HUES48 (cell line): ENCODE measurements around the gene AAGAB.
"Not testable (repeated sequence)": the region's sequence is repeated elsewhere in the genome, so short reads cannot be mapped to it uniquely, and the experiment has no call there.

ENCODE experiments used
- H3K27ac ChIP-seq: one replicate; pipeline ENCODE4 v1.7.0; 2013; ENCODE audit warnings: low read depth, low read length, inconsistent platforms
- H3K27me3 ChIP-seq: 2 replicates; pipeline ENCODE4 v1.6.1; 2013; ENCODE audit warnings: mild to moderate bottlenecking, low read length; ENCODE audit not compliant: control insufficient read depth, insufficient read depth
- H3K36me3 ChIP-seq: 2 replicates; pipeline ENCODE4 v1.6.1; 2013; ENCODE audit warnings: low read length; ENCODE audit not compliant: control insufficient read depth, insufficient read depth
- H3K4me1 ChIP-seq: 2 replicates; pipeline ENCODE4 v1.6.1; 2013; ENCODE audit warnings: mild to moderate bottlenecking, low read length; ENCODE audit not compliant: control insufficient read depth, insufficient read depth
- H3K4me3 ChIP-seq: 2 replicates; pipeline ENCODE4 v1.5.1; 2013; ENCODE audit warnings: mild to moderate bottlenecking, low read depth, low read length
- H3K9ac ChIP-seq: 2 replicates; pipeline ENCODE4 v1.6.1; 2013; ENCODE audit warnings: mild to moderate bottlenecking, low read depth, low read length, moderate library complexity
- H3K9me3 ChIP-seq: 2 replicates; pipeline ENCODE4 v1.6.1; 2013; ENCODE audit warnings: low read length; ENCODE audit not compliant: control insufficient read depth, insufficient read depth

Gene AAGAB

GRCh38 chr15:67158367-67158766 is 96.1 kb downstream of the AAGAB start:
- H3K9ac ChIP-seq: no peak overlapping the region
- no peaks in the 10 kb centered on the region for H3K9me3 ChIP-seq
- no peaks in the 10 kb centered on the region for H3K4me1 ChIP-seq
- H3K27ac ChIP-seq: no peak overlapping the region
- no peaks in the 10 kb centered on the region for H3K27me3 ChIP-seq
- H3K4me3 ChIP-seq: no peak overlapping the region
- H3K36me3 ChIP-seq: no peaks in the 10 kb centered on the region

- Histone ChIP-seq H3K36me3 (no peaks in the 10 kb centered on the region), H3K9me3 (no peaks in the 10 kb centered on the region), H3K27me3 (no peaks in the 10 kb centered on the region), H3K4me3 (no peak overlapping the region), H3K4me1 (peaks cover 6% of the 10 kb centered on the region), H3K27ac (no peak overlapping the region), H3K9ac (no peak overlapping the region)
These were observed 96.8 kb downstream of the AAGAB start for GRCh38 chr15:67157521-67158252.

DNA sequence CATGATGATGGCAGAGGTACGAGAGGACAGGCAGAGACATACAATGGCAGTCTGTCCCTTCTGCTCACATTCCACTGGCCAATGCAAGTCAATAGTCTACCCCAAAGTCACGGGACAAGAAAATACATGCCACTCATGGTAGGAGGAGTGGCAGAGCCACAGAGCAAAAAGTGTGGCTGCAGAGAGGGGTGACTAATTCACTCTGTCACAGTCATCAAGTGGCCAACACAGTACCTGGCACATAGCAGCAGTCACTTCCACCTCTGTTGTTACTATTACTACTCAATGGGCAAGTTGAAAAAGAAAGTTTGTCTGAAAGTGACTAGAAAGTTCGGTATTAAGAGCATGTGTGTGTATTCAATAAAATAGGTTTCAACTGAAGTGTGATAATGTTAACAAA is 97.6 kb downstream of the AAGAB start:
- H3K27ac ChIP-seq: no peak overlapping the region
- H3K9ac ChIP-seq: no peak overlapping the region
- H3K4me3 ChIP-seq: no peak overlapping the region
- no peaks in the 10 kb centered on the region for H3K27me3 ChIP-seq
- H3K9me3 ChIP-seq: no peaks in the 10 kb centered on the region
- H3K4me1 ChIP-seq: peaks cover 12% of the 10 kb centered on the region
- no peaks in the 10 kb centered on the region for H3K36me3 ChIP-seq

GRCh38 chr15:67156426-67156825 is 98.0 kb downstream of the AAGAB start:
- H3K4me3 ChIP-seq: no peak overlapping the region
- no peaks in the 10 kb centered on the region for H3K9me3 ChIP-seq
- no peak overlapping the region for H3K27ac ChIP-seq
- peaks cover 12% of the 10 kb centered on the region for H3K4me1 ChIP-seq
- H3K27me3 ChIP-seq: no peaks in the 10 kb centered on the region
- no peaks in the 10 kb centered on the region for H3K36me3 ChIP-seq
- no peak overlapping the region for H3K9ac ChIP-seq

GRCh38 chr15:67154249-67154648 is 100.2 kb downstream of the AAGAB start:
- Histone ChIP-seq H3K9ac (no peak overlapping the region), H3K27me3 (no peaks in the 10 kb centered on the region), H3K9me3 (no peaks in the 10 kb centered on the region), H3K27ac (no peak overlapping the region), H3K4me3 (no peak overlapping the region), H3K4me1 (peaks cover 25% of the 10 kb centered on the region), H3K36me3 (no peaks in the 10 kb centered on the region)

DNA sequence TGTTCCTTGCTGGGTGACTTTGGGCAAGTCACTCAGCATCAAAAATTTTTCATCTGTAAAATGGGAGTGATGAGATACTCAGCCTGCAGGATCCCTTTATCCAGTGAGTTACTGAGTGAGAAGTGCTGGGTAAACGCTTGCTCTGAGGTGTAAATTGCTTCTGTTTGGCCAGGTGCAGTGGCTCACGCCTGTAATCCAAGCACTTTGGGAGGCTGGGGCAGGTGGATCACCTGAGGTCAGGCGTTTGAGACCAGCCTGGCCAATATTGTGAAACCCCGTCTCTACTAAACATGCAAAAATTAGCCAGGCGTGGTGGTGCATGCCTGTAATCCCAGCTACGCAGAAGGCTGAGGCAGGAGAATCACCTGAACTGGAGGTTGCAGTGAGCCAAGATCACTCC is 101.4 kb downstream of the AAGAB start:
- not testable (repeated sequence) for H3K4me3 ChIP-seq, H3K9ac ChIP-seq, H3K36me3 ChIP-seq, H3K27me3 ChIP-seq, H3K9me3 ChIP-seq
- peaks cover 37% of the 10 kb centered on the region for H3K4me1 ChIP-seq
- H3K27ac ChIP-seq: peak overlapping the region; percentile 67

DNA sequence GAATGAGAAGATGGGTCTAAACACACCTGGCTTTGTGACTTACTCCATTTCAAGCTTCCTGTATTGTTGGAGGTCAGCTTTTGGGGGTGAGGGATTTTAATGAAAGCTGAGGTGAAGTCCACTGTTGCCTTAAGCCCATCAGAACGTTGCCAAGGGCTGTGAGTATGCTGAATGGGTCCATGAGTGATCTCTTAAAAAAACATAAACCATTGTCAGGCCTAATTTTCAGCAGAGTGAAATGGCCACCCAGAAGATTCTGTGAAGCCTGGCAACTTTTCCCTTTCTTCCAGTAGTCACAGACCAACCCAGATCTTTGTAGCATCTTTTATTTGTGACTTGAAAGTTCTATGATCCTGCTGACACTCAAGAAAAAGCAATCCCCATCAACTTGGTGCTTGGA is 102.0 kb downstream of the AAGAB start:
- Histone ChIP-seq H3K36me3 (no peaks in the 10 kb centered on the region), H3K4me3 (no peak overlapping the region), H3K27me3 (no peaks in the 10 kb centered on the region), H3K27ac (peak overlapping the region; percentile 67), H3K9me3 (no peaks in the 10 kb centered on the region), H3K9ac (no peak overlapping the region), H3K4me1 (peaks cover 42% of the 10 kb centered on the region)
